CD14-positive monocyte (primary cell): Measurements from ENCODE around the gene APP. TPM values are rescaled to one million over a fixed set of nuclear protein-coding genes. Genes with fewer than 3 reads are reported as not detected.
A peak's percentile ranks its signal among the peaks of the same experiment; 100 is the strongest.

ENCODE experiments used
- DNase-seq, 3 donors: peaks; one replicate each; pipeline ENCODE4 v3.0.0-alpha.2; 2011 to 2022
- H2AFZ ChIP-seq: 2 replicates; pipeline ENCODE4 v1.6.0; 2012; ENCODE audit warnings: mild to moderate bottlenecking, low read depth, low read length, inconsistent platforms; ENCODE audit not compliant: insufficient read depth, poor library complexity, severe bottlenecking
- H3K27ac ChIP-seq, 2 donors: 1 replicate in 1 of 2; 2 replicates in 1 of 2; pipeline ENCODE4 v1.5.1; 2012 to 2013; ENCODE audit warnings: low read length in 2 of 2, control low read depth in 1 of 2, inconsistent platforms in 1 of 2, low read depth in 1 of 2, mild to moderate bottlenecking in 1 of 2
- H3K27me3 ChIP-seq, 2 donors: one replicate each; pipeline versions ENCODE4 v1.6.0 to v1.6.1; 2011 to 2013; ENCODE audit warnings: low read length in 2 of 2; ENCODE audit not compliant: control insufficient read depth in 2 of 2, insufficient read depth in 2 of 2
- H3K36me3 ChIP-seq, 2 donors: replicated peaks in 1 of 2; 1 replicate in 1 of 2; 2 replicates in 1 of 2; pipeline versions ENCODE4 v1.5.1 to v1.6.1; 2012 to 2013; ENCODE audit warnings: low read length in 2 of 2, control low read depth in 1 of 2, inconsistent platforms in 1 of 2, mild to moderate bottlenecking in 1 of 2; ENCODE audit not compliant: insufficient read depth in 2 of 2, control insufficient read depth in 1 of 2
- H3K4me1 ChIP-seq, 2 donors: 1 replicate in 1 of 2; 2 replicates in 1 of 2; pipeline versions ENCODE4 v1.5.1 to v1.6.1; 2012 to 2013; ENCODE audit warnings: low read length in 2 of 2, control low read depth in 1 of 2, inconsistent platforms in 1 of 2, mild to moderate bottlenecking in 1 of 2, moderate library complexity in 1 of 2; ENCODE audit not compliant: insufficient read depth in 2 of 2, control insufficient read depth in 1 of 2
- H3K4me2 ChIP-seq: replicated peaks from 2 replicates; pipeline ENCODE3; 2012; ENCODE audit warnings: low read length, moderate library complexity, mild to moderate bottlenecking; ENCODE audit not compliant: poor library complexity, severe bottlenecking; ENCODE audit errors: extremely low read depth
- H3K4me3 ChIP-seq, 3 experiments: fragments of 200-600 bp in 1 of 3; sonication (generic) in 1 of 3; replicated peaks in 1 of 3; 1 replicate in 2 of 3; 2 replicates in 1 of 3; pipeline ENCODE4 v1.5.1; 2011 to 2013; ENCODE audit warnings: low read length in 3 of 3, mild to moderate bottlenecking in 3 of 3, control low read depth in 2 of 3, low read depth in 2 of 3, inconsistent platforms in 1 of 3, moderate library complexity in 1 of 3
- H3K79me2 ChIP-seq: 2 replicates; pipeline ENCODE4 v1.6.0; 2012; ENCODE audit warnings: mild to moderate bottlenecking, control low read depth, inconsistent platforms, low read length, moderate library complexity; ENCODE audit not compliant: insufficient read depth
- H3K9ac ChIP-seq: 2 replicates; pipeline ENCODE4 v1.6.0; 2017; ENCODE audit warnings: low read length, mild to moderate bottlenecking; ENCODE audit not compliant: insufficient read depth, poor library complexity, severe bottlenecking
- H3K9me3 ChIP-seq, 2 donors: replicated peaks in 1 of 2; 1 replicate in 1 of 2; 2 replicates in 1 of 2; pipeline versions ENCODE4 v1.5.1 to v1.6.1; 2012 to 2013; ENCODE audit warnings: low read length in 2 of 2, control low read depth in 1 of 2; ENCODE audit not compliant: control insufficient read depth in 1 of 2, insufficient read depth in 1 of 2
- H4K20me1 ChIP-seq: 2 replicates; pipeline ENCODE4 v1.6.0; 2012; ENCODE audit warnings: mild to moderate bottlenecking, low read length, control low read depth, moderate library complexity; ENCODE audit not compliant: insufficient read depth
- H3K27ac Mint-ChIP-seq, 7 donors: one replicate each; pipeline ENCODE4 v1.8.0; 2020; ENCODE audit warnings: mild to moderate bottlenecking in 7 of 7, mixed read lengths in 7 of 7, moderate library complexity in 6 of 7, inconsistent platforms in 2 of 7
- H3K27me3 Mint-ChIP-seq, 3 donors: one replicate each; pipeline ENCODE4 v1.8.0; 2021 to 2022; ENCODE audit warnings: low read depth in 3 of 3, mild to moderate bottlenecking in 3 of 3, mixed read lengths in 3 of 3, moderate library complexity in 3 of 3, inconsistent platforms in 1 of 3
- H3K36me3 Mint-ChIP-seq, 2 donors: one replicate each; pipeline ENCODE4 v1.8.0; 2020; ENCODE audit warnings: mixed read lengths in 2 of 2, inconsistent platforms in 1 of 2, mild to moderate bottlenecking in 1 of 2
- H3K4me1 Mint-ChIP-seq: one replicate; pipeline ENCODE4 v1.8.0; 2020; ENCODE audit warnings: mild to moderate bottlenecking, mixed read lengths
- H3K4me3 Mint-ChIP-seq, 2 donors: one replicate each; pipeline ENCODE4 v1.8.0; 2020; ENCODE audit warnings: mild to moderate bottlenecking in 2 of 2, mixed read lengths in 2 of 2, moderate library complexity in 1 of 2
- H3K9me3 Mint-ChIP-seq, 7 donors: one replicate each; pipeline ENCODE4 v1.8.0; 2020 to 2022; ENCODE audit warnings: mixed read lengths in 7 of 7, mild to moderate bottlenecking in 6 of 7, moderate library complexity in 6 of 7, inconsistent platforms in 2 of 7
- CTCF ChIP-seq: fragments of 200-600 bp; IDR thresholded peaks from one replicate; pipeline ENCODE4 v1.8.0; 2022; ENCODE audit warnings: antibody characterized with exemption, mild to moderate bottlenecking
- WGBS: methylation state at CpG from one replicate; pipeline ENCODE4 v1.1.5; 2013; ENCODE audit warnings: missing lambda C conversion rate; ENCODE audit not compliant: insufficient coverage; 5-methylcytosine and 5-hydroxymethylcytosine counted together
- intact Hi-C, 2 donors: fragments of 100-400 bp; cut with micrococcal nuclease; formaldehyde crosslinking; loops; one replicate each; pipeline versions ENCODE4 v1.15.0 to v1.15.1; 2023
- polyA plus RNA-seq, 3 donors: library from polyadenylated mRNA; depleted of rRNA in 1 of 3; unstranded in 2 of 3; stranded (reverse) in 1 of 3; fragments of 300-500 nt in 2 of 3; fragments of >200 nt in 1 of 3; fragmentation: Illumina TruSeq in 2 of 3; gene quantifications; 1 replicate in 2 of 3; 2 replicates in 1 of 3; pipeline ENCODE4 v1.2.3, GENCODE V29; 2012 to 2021

Gene APP
- polyA plus RNA-seq, 3 donors = 28.0 to 118 (median 35.1) TPM

- intact Hi-C loops = no loop called here
- H3K27me3 ChIP-seq = no peaks in the 10 kb centered on the region
- peak overlapping the region in 1 of 2 donors; percentile 48 for H3K27ac ChIP-seq
- H4K20me1 ChIP-seq = peaks cover 13% of the 10 kb centered on the region
- H3K4me2 ChIP-seq = no peak overlapping the region
- peak overlapping the region in 2 of 7 donors; percentile 12 to 90 for H3K27ac Mint-ChIP-seq
- no peaks in the 10 kb centered on the region for H3K9me3 ChIP-seq
- H3K4me1 ChIP-seq = peaks cover 8% of the 10 kb centered on the region in 2 donors
- WGBS = 90% methylated on average over 1 of the region's 4 CpGs
- H3K9ac ChIP-seq = no peak overlapping the region
- H3K36me3 ChIP-seq = no peaks in the 10 kb centered on the region
- no peaks in the 10 kb centered on the region for H3K9me3 Mint-ChIP-seq
- H2AFZ ChIP-seq = no peak overlapping the region
- no peaks in the 10 kb centered on the region for H3K27me3 Mint-ChIP-seq
- H3K4me3 ChIP-seq = no peak overlapping the region
- H3K4me3 Mint-ChIP-seq = no peak overlapping the region
- peaks cover 13% of the 10 kb centered on the region for H3K4me1 Mint-ChIP-seq
- peaks cover 83% of the 10 kb centered on the region for H3K79me2 ChIP-seq
- peak; percentile 15 to 43 (median 35) for DNase-seq
- peaks cover 3 to 7% of the 10 kb centered on the region in 2 donors for H3K36me3 Mint-ChIP-seq
- no peak for TF ChIP-seq CTCF
Measured at GRCh38 chr21:26130249-26130881, 40.2 kb downstream of the APP start.

GRCh38 chr21:26127918-26128317 is 42.7 kb downstream of the APP start:
- Histone ChIP-seq H3K9ac (no peak overlapping the region), H3K4me1 (peaks cover 8% of the 10 kb centered on the region in 2 donors), H3K9me3 (no peaks in the 10 kb centered on the region), H3K4me2 (no peak overlapping the region), H3K27ac (no peak overlapping the region), H3K36me3 (no peaks in the 10 kb centered on the region), H4K20me1 (peaks cover 5% of the 10 kb centered on the region), H3K79me2 (peaks cover 69% of the 10 kb centered on the region), H3K4me3 (no peak overlapping the region), H3K27me3 (no peaks in the 10 kb centered on the region), H2AFZ (no peak overlapping the region)
- H3K4me1 Mint-ChIP-seq = peaks cover 9% of the 10 kb centered on the region
- no peaks in the 10 kb centered on the region for H3K27me3 Mint-ChIP-seq
- H3K36me3 Mint-ChIP-seq = peaks cover 6 to 7% of the 10 kb centered on the region in 2 donors
- H3K9me3 Mint-ChIP-seq = no peaks in the 10 kb centered on the region
- H3K27ac Mint-ChIP-seq = no peak overlapping the region
- no peak for DNase-seq
- intact Hi-C loops = no loop called here
- TF ChIP-seq CTCF = no peak
- H3K4me3 Mint-ChIP-seq = no peak overlapping the region
- 50% methylated on average over 1 of the region's 6 CpGs for WGBS
